ENCODE results near the gene NPIPA3.
"Not testable (repeated sequence)": the region's sequence is repeated elsewhere in the genome, so short reads cannot be mapped to it uniquely, and the experiment has no call there.

The NPIPA3 gene

GRCh38 chr16:14742273-14743128 is 39.3 kb downstream of the NPIPA3 start, which contains the start of gene NPIPA2:
Gene NPIPA2, plus strand, starts transcription at chr16:14742533. Its CDS starts 5,533 bp downstream, at chr16:14748066.
- not testable (repeated sequence) for DNase-seq (ENCODE audit: low spot score)

GRCh38 chr16:14773654-14774053 is 70.4 kb downstream of the NPIPA3 start:
- DNase-seq (ENCODE audit: low spot score) = not testable (repeated sequence)

GRCh38 chr16:14775624-14776023 is 72.4 kb downstream of the NPIPA3 start:
- not testable (repeated sequence) for DNase-seq (ENCODE audit: low spot score)

All from D341Med (cell line).